SU-DHL-6 (cell line): Measurements from ENCODE around the gene TSNAX.

Experiments
- H2AFZ ChIP-seq: fragments of 200-600 bp; sonication (generic); 2 replicates; pipeline ENCODE4 v1.6.1; 2014; ENCODE audit warnings: low read depth, mild to moderate bottlenecking, moderate library complexity, mixed read lengths, antibody characterized with exemption, low read length; ENCODE audit not compliant: severe bottlenecking
- H3F3A ChIP-seq: fragments of 200-600 bp; shearing (Covaris generic); 2 replicates; pipeline ENCODE4 v1.6.0; 2016; ENCODE audit warnings: antibody characterized with exemption, mild to moderate bottlenecking; ENCODE audit not compliant: insufficient read depth
- H3K27ac ChIP-seq: fragments of 200-600 bp; sonication (generic); 2 replicates; pipeline ENCODE4 v1.5.1; 2016; ENCODE audit warnings: low read depth, mild to moderate bottlenecking, low read length, moderate library complexity, mixed read lengths
- H3K27me3 ChIP-seq: fragments of 200-600 bp; sonication (generic), shearing (Covaris generic); 2 replicates; pipeline ENCODE4 v1.6.0; 2014; ENCODE audit warnings: mild to moderate bottlenecking, low read length
- H3K36me3 ChIP-seq: fragments of 200-600 bp; sonication (generic); 2 replicates; pipeline ENCODE4 v1.6.1; 2014; ENCODE audit warnings: mild to moderate bottlenecking, low read length, mixed read lengths
- H3K4me2 ChIP-seq: fragments of 300-600, 200-600 bp; shearing (Covaris generic), sonication (generic); 2 replicates; pipeline ENCODE4 v1.6.0; 2014; ENCODE audit warnings: low read length, low read depth, mild to moderate bottlenecking; ENCODE audit not compliant: poor library complexity, severe bottlenecking
- H3K4me3 ChIP-seq: fragments of 200-600 bp; sonication (generic); 2 replicates; pipeline ENCODE4 v1.5.1; 2014; ENCODE audit warnings: antibody characterized with exemption, low read length, mild to moderate bottlenecking, mixed read lengths; ENCODE audit not compliant: insufficient read depth, poor library complexity, severe bottlenecking
- H3K79me2 ChIP-seq: fragments of 200-600 bp; sonication (generic); 2 replicates; pipeline ENCODE4 v1.6.1; 2014; ENCODE audit warnings: mild to moderate bottlenecking, low read length, moderate library complexity; ENCODE audit not compliant: insufficient read depth
- H3K9ac ChIP-seq: fragments of 200-600 bp; sonication (generic); 2 replicates; pipeline ENCODE4 v1.7.0; 2014; ENCODE audit warnings: mild to moderate bottlenecking, low read length
- H3K9me2 ChIP-seq: fragments of 200-600 bp; sonication (generic); replicated peaks from 2 replicates; pipeline ENCODE4 v1.6.1; 2014; ENCODE audit warnings: low read length; ENCODE audit not compliant: insufficient read depth
- H3K9me3 ChIP-seq: fragments of 200-600 bp; sonication (generic); 2 replicates; pipeline ENCODE4 v1.6.1; 2014; ENCODE audit warnings: low read length, mixed read lengths; ENCODE audit not compliant: insufficient read depth
- H4K20me1 ChIP-seq: fragments of 200-600 bp; sonication (generic); 2 replicates; pipeline ENCODE4 v1.6.1; 2014; ENCODE audit warnings: low read depth, mild to moderate bottlenecking, antibody characterized with exemption, low read length, moderate library complexity, mixed read lengths
- CTCF ChIP-seq: fragments of 200-600 bp; sonication (generic); IDR thresholded peaks from one replicate; pipeline ENCODE4 v1.5.1; 2017; ENCODE audit warnings: antibody characterized with exemption, mild to moderate bottlenecking, low read length, moderate library complexity; ENCODE audit not compliant: insufficient read depth, poor library complexity, severe bottlenecking
- EZH2phosphoT487 ChIP-seq: fragments of 200-600 bp; sonication (generic), shearing (Covaris generic); conservative IDR thresholded peaks from 2 replicates; pipeline ENCODE4 v1.6.1; 2018; ENCODE audit warnings: mild to moderate bottlenecking, antibody characterized with exemption, low read length, moderate library complexity, mixed read lengths

The TSNAX gene

GRCh38 chr1:231612393-231613089 is 84.1 kb downstream of the TSNAX start:
- Histone ChIP-seq H3K4me2 (peak overlapping the region; percentile 46), H2AFZ (no peak overlapping the region), H3K9ac (no peak overlapping the region), H3K9me2 (no peaks in the 10 kb centered on the region), H3F3A (no peaks in the 10 kb centered on the region), H3K27me3 (no peaks in the 10 kb centered on the region), H3K36me3 (no peaks in the 10 kb centered on the region), H4K20me1 (no peaks in the 10 kb centered on the region), H3K79me2 (no peaks in the 10 kb centered on the region), H3K9me3 (0 out of 2 replicates have a peak, but pooled peaks cover 7% of the 10 kb centered on the region), H3K27ac (no peak overlapping the region), H3K4me3 (peak overlapping the region; percentile 26)
- TF ChIP-seq EZH2phosphoT487, result no peak
- no peak for TF ChIP-seq CTCF

DNA sequence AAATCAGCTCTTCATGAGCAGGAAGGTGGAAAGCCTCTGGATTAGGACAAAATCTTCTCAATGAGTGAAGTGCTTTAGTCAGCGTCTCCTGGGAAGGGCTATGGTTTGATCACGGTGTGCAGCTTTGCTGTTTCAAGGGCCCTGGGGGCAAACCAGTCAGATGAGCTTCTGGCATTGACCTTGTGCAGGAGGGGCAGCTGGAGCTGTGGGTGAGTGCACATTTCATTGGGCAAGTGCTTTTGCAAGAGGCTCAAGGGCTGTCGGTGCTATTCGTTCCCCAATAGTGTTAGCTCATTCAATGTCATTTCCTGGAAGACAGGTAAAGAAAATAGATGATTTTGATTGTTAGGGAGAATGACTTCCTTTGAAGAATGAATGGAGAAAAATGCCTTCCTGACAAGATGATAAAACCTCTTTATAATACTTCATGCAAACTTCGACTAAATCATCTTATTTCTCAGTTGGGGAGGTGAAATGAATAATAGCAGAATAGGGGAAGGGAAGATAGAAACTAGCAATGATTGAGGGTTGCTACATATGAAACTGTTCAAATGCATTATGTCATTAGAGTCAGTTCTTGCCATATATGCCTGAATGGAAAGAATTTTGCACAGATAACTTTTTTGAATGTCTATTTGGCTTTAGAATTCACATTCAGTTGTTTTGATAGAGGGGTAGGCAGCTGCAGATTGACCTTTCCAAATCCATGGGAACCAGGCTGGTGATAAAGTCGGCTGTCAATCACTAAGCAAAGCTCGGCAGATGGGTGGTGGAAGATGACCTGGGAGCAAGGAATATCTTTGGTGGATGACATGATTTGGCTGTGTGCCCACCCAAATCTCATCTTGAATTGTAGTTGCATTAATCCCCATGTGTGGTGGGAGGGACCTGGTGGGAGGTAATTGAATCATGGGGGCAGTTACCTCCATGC is 85.2 kb downstream of the TSNAX start:
- no peak overlapping the region for H3K4me3 ChIP-seq
- TF ChIP-seq CTCF (no peak), EZH2phosphoT487 (no peak)
- H3K4me2 ChIP-seq, result no peak overlapping the region
- H3K27ac ChIP-seq, result no peak overlapping the region
- no peaks in the 10 kb centered on the region for H4K20me1 ChIP-seq
- H2AFZ ChIP-seq, result no peak overlapping the region
- no peaks in the 10 kb centered on the region for H3K9me2 ChIP-seq
- no peaks in the 10 kb centered on the region for H3K27me3 ChIP-seq
- H3K36me3 ChIP-seq, result no peaks in the 10 kb centered on the region
- H3F3A ChIP-seq, result no peaks in the 10 kb centered on the region
- H3K9ac ChIP-seq, result no peak overlapping the region
- H3K9me3 ChIP-seq, result 0 out of 2 replicates have a peak, but pooled peaks cover 7% of the 10 kb centered on the region
- H3K79me2 ChIP-seq, result no peaks in the 10 kb centered on the region
